ENCODE results near the gene CD55.
"Not testable (repeated sequence)": the region's sequence is repeated elsewhere in the genome, so short reads cannot be mapped to it uniquely, and the experiment has no call there.

DNA sequence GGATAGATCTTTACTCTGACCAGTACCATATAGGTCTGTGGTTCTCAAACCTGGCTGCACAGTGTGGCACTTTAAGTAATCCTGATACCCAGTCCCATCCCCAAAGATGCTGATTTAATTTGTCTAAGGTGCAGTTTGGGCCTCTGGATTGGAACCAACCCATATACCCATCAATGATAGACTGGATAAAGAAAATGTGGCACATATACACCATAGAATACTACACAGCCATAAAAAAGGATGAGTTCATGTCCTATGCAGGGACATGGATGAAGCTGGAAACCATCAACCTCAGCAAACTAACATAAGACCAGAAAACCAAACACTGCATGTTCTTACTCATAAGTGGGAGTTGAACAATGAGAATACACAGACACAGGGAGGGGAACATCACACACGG is 1.4 kb upstream of the CD55 start:
- not testable (repeated sequence) for TF ChIP-seq POLR2AphosphoS5 (IDR thresholded peaks at IDR 0.05; ENCODE audit: borderline replicate concordance, low read depth, low read length); EZH2 (IDR thresholded peaks at IDR 0.05)
